ENCODE results near the gene SLC37A1.

- no peak for TF ChIP-seq CTCF (IDR thresholded peaks at IDR 0.05)
- TF ChIP-seq EP300 (IDR thresholded peaks at IDR 0.05): no peak
- no peak for TF ChIP-seq POLR2AphosphoS5 (IDR thresholded peaks at IDR 0.05)
- no peak for TF ChIP-seq POLR2A (IDR thresholded peaks at IDR 0.05)
Observed at GRCh38 chr21:42545317-42545716, 31.7 kb downstream of the SLC37A1 start.

Data from sigmoid colon (tissue), 4 donors.